Stimulated activated effector memory CD8-positive, alpha-beta T cell treated with anti-CD3 and anti-CD28 coated beads, Interleukin-12 subunit alpha, Interleukin-12 subunit beta, amount 100 ng/mL, for 72 hours (primary cell): ENCODE results near the gene SLC12A7.

Source experiments
- ATAC-seq: fragments of 150-1000 bp; cut with Tn5 transposase; 2 replicates; pipeline ENCODE4 v1.10.0; 2021
- DNase-seq, 2 donors: peaks; one replicate each; pipeline ENCODE4 v3.0.0; 2021 to 2022; ENCODE audit warnings: low spot score in 2 of 2
- H3K27ac Mint-ChIP-seq: one replicate; pipeline ENCODE4 v1.8.0; 2022; ENCODE audit warnings: mild to moderate bottlenecking, mixed read lengths
- H3K36me3 Mint-ChIP-seq: one replicate; pipeline ENCODE4 v1.8.0; 2022; ENCODE audit warnings: mild to moderate bottlenecking, mixed read lengths
- H3K4me1 Mint-ChIP-seq: one replicate; pipeline ENCODE4 v1.8.0; 2022; ENCODE audit warnings: mixed read lengths
- H3K4me3 Mint-ChIP-seq: one replicate; pipeline ENCODE4 v1.8.0; 2022; ENCODE audit warnings: mild to moderate bottlenecking, mixed read lengths
- H3K9me3 Mint-ChIP-seq: one replicate; pipeline ENCODE4 v1.8.0; 2022; ENCODE audit warnings: mixed read lengths

The SLC12A7 gene

GRCh38 chr5:1011741-1012312 is 100.0 kb downstream of the SLC12A7 start:
- H3K4me1 Mint-ChIP-seq, result peaks cover 6% of the 10 kb centered on the region
- no peak overlapping the region for H3K27ac Mint-ChIP-seq
- H3K36me3 Mint-ChIP-seq, result no peaks in the 10 kb centered on the region
- no peak for ATAC-seq
- no peaks in the 10 kb centered on the region for H3K9me3 Mint-ChIP-seq
- H3K4me3 Mint-ChIP-seq, result no peak overlapping the region
- DNase-seq, result no peak

DNA sequence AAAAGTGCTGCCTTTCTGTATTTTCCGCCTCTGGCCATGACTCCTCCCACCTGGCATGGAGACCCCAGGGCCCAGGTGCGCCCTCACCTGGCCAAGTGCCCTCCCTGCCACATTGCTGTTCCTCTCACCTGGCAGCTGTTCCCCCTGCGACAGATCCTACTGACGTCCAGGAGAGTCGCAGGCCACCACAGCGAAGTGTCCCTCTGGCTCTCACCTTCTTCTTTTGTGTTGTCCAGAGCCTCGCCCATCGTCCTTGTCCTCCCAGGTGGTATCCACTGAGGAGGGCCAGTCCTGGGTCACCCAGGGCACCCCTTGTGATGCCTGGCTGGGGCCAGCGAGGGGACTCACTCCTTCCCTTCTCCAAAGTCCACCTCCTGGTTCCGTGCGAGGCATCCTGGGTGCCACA is 100.6 kb downstream of the SLC12A7 start:
- H3K4me1 Mint-ChIP-seq, result peaks cover 6% of the 10 kb centered on the region
- ATAC-seq (no peak), DNase-seq (no peak)
- no peaks in the 10 kb centered on the region for H3K36me3 Mint-ChIP-seq
- no peak overlapping the region for H3K4me3 Mint-ChIP-seq
- no peaks in the 10 kb centered on the region for H3K9me3 Mint-ChIP-seq
- no peak overlapping the region for H3K27ac Mint-ChIP-seq

DNA sequence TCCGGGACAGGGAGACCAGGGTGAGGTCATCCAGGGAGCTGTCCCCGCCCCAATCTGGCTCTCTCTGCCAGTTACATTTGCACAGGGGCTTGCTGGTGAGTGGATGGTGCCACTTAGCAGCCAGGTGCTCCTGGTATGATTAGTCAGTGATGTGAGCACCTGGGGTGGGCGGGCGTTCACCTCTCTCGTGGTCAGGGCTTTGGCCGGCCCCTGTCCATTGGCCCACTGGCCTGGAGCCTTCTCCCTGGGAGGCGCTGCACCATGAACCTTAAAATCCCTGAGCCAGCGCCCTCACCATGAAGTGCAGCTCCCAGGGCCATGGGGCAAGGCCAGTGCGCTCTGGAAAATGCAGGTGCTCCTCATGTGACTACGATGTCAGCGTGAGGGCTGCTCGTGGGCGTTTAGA is 101.2 kb downstream of the SLC12A7 start:
- DNase-seq (no peak), ATAC-seq (no peak)
- Mint-ChIP-seq H3K36me3 (no peaks in the 10 kb centered on the region), H3K4me3 (no peak overlapping the region), H3K9me3 (no peaks in the 10 kb centered on the region), H3K4me1 (peaks cover 11% of the 10 kb centered on the region), H3K27ac (no peak overlapping the region)

- no peaks in the 10 kb centered on the region for H3K9me3 Mint-ChIP-seq
- no peak overlapping the region for H3K27ac Mint-ChIP-seq
- no peak overlapping the region for H3K4me3 Mint-ChIP-seq
- no peak for DNase-seq
- no peaks in the 10 kb centered on the region for H3K36me3 Mint-ChIP-seq
- H3K4me1 Mint-ChIP-seq, result peaks cover 12% of the 10 kb centered on the region
- ATAC-seq, result no peak
Observed at GRCh38 chr5:1010181-1010510, 101.7 kb downstream of the SLC12A7 start.

- Mint-ChIP-seq H3K9me3 (no peaks in the 10 kb centered on the region), H3K27ac (no peak overlapping the region), H3K4me1 (peaks cover 13% of the 10 kb centered on the region), H3K4me3 (no peak overlapping the region), H3K36me3 (no peaks in the 10 kb centered on the region)
- no peak for ATAC-seq
- DNase-seq, result no peak
Observed at GRCh38 chr5:1009359-1010180, 102.3 kb downstream of the SLC12A7 start.

DNA sequence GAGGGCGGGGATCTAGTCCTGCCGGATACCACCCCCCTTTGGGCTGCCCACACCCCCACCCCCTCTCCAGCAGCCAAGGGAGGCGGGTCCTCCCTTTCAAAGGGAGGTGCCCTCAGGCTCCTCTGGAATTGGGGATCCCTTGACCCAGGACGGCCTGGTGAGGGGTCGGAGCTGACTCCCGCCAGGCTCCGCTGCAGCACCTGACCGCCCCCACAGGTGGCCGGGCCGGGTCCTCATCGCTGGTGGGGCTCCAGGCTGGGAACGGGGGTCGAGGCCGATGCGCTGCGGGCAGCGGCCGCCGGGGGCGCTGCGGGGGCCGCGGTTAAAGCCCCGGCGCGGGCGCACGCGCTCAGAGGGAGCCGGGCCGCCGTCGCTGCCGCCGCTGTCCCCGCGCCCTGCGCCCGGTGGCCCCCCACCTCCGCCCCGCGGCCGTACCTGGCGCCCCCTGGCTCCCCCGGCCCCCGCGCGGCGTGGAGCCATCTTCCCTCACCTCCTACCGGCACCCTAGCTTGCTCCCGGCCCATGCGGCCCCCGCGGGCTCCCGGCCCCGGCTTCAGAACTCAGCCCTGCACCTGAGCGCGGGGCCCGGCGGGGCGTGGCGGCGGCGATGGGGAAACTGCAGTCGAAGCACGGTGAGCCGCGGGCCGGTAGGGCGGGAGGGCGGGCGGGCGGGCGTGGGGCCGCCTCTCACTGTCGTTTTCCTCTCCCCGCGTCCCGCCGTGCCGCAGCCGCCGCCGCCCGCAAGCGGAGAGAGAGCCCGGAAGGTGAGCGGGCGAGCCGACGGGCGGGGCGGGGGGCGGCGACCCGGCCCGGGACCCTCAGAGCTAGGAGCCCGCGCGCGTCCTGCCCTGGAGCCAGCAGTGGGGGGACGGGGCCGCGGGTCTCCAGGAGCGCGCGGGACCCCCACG is 103.2 kb downstream of the SLC12A7 start, which contains the start of gene NKD2:
NKD2 (plus strand) TSS at position 352 of the 908 bp plus-strand sequence; CDS start at position 608, 256 bp downstream.
- Mint-ChIP-seq H3K9me3 (no peaks in the 10 kb centered on the region), H3K27ac (no peak within 1 kb of the TSS), H3K4me3 (peak within 1 kb of the TSS; percentile 49), H3K36me3 (no peaks in the 10 kb centered on the region), H3K4me1 (peaks cover 20% of the 10 kb centered on the region)
- ATAC-seq (peak; percentile 42), DNase-seq (peak in 1 of 2 donors; percentile 68)

- DNase-seq (no peak), ATAC-seq (no peak)
- Mint-ChIP-seq H3K4me1 (peaks cover 24% of the 10 kb centered on the region), H3K36me3 (no peaks in the 10 kb centered on the region), H3K9me3 (no peaks in the 10 kb centered on the region), H3K4me3 (peak overlapping the region; percentile 49), H3K27ac (no peak overlapping the region)
Observed at GRCh38 chr5:1007681-1008450, 104.0 kb downstream of the SLC12A7 start.

GRCh38 chr5:1007221-1007680 is 104.6 kb downstream of the SLC12A7 start:
- Mint-ChIP-seq H3K36me3 (no peaks in the 10 kb centered on the region), H3K4me3 (peak overlapping the region; percentile 49), H3K4me1 (peaks cover 24% of the 10 kb centered on the region), H3K27ac (no peak overlapping the region), H3K9me3 (no peaks in the 10 kb centered on the region)
- ATAC-seq (no peak), DNase-seq (no peak)

- DNase-seq (peak in 1 of 2 donors; percentile 43), ATAC-seq (no peak)
- no peak overlapping the region for H3K4me3 Mint-ChIP-seq
- no peak overlapping the region for H3K27ac Mint-ChIP-seq
- peaks cover 28% of the 10 kb centered on the region for H3K4me1 Mint-ChIP-seq
- no peaks in the 10 kb centered on the region for H3K9me3 Mint-ChIP-seq
- H3K36me3 Mint-ChIP-seq, result no peaks in the 10 kb centered on the region
Observed at GRCh38 chr5:1006656-1007071, 105.2 kb downstream of the SLC12A7 start.

DNA sequence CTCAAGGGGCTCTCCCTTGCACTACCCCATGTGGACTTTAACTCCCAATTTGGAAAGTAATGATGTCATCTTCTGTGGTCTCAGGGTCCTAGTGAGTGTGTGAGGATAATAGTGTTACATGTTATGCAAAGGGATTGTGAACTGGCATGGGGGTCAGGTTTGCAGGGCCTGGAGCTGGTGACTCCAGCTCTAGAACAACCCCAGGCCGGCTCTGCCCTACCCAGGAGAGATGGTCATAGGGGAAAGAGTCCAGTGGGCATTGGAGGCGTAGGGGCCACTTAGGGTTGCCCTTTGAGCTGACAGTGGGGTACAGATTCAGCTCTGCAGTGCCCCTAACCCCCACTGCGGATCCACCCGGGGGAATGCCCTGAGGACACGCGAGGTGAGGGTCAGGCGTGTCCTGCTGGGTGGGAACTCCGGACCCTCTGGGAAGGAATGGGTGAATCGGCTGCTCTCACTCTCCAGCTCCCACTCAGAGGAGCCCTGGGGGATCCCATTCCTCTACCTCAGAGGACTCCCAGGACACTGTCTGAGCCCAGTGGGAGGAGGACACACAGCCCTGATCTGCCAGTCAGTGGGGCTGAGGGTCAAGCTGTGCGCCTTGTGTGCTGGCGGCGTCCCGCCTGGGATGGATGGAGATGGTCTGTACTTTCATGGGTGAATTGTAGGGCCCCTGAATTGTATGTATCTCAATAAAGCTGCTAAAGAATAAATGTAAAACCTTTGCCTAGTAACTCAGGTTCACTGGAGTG is 105.8 kb downstream of the SLC12A7 start:
- H3K27ac Mint-ChIP-seq, result no peak overlapping the region
- no peak overlapping the region for H3K4me3 Mint-ChIP-seq
- H3K36me3 Mint-ChIP-seq, result no peaks in the 10 kb centered on the region
- ATAC-seq (no peak), DNase-seq (peak in 1 of 2 donors; percentile 44)
- H3K4me1 Mint-ChIP-seq, result peaks cover 28% of the 10 kb centered on the region
- no peaks in the 10 kb centered on the region for H3K9me3 Mint-ChIP-seq

GRCh38 chr5:1005249-1005851 is 106.5 kb downstream of the SLC12A7 start:
- no peaks in the 10 kb centered on the region for H3K36me3 Mint-ChIP-seq
- no peak for DNase-seq
- no peaks in the 10 kb centered on the region for H3K9me3 Mint-ChIP-seq
- no peak overlapping the region for H3K27ac Mint-ChIP-seq
- no peak overlapping the region for H3K4me3 Mint-ChIP-seq
- ATAC-seq, result no peak
- peaks cover 28% of the 10 kb centered on the region for H3K4me1 Mint-ChIP-seq

DNA sequence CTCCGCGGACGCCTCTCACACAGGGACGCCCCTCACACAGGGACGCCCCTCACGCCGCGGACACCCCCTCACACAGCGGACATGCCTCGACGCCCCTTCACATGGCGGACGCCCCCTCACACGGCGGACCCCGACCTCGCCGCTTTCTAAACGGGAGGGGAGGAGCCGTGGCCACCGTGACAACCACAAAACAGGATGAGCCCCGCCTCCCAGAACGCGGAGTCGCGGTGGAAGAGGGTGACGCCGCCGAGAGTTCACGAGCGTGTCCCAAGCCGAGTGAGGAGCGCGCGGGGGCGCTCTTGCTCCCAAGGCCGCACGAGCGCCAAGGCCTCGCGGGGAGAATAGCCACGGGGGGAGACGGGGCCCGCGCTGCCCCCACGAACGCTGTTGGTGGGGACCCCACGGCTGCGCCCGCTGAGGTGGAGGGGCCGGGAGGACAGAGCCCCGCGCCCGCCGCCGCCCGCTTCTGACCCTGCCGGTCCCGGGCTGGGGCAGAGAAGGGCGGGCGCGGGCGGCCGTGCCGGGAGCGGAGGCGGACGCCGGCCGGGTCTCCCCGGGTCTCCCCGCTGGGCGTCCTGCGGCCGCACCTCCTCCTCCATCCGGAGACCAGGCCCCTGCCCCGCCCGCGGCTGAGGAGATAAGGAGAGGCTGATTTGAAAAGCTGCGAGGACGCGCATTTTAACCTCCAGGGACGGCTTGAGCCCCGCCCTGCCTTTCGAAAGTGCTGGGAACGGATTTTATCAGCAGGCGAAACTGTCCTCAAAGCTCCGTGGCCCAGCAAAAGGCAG is 107.2 kb downstream of the SLC12A7 start:
- Mint-ChIP-seq H3K4me3 (peak overlapping the region; percentile 64), H3K4me1 (peaks cover 28% of the 10 kb centered on the region), H3K36me3 (no peaks in the 10 kb centered on the region), H3K9me3 (no peaks in the 10 kb centered on the region), H3K27ac (no peak overlapping the region)
- ATAC-seq, result peak; percentile 49
- peak in 1 of 2 donors; percentile 50 for DNase-seq

DNA sequence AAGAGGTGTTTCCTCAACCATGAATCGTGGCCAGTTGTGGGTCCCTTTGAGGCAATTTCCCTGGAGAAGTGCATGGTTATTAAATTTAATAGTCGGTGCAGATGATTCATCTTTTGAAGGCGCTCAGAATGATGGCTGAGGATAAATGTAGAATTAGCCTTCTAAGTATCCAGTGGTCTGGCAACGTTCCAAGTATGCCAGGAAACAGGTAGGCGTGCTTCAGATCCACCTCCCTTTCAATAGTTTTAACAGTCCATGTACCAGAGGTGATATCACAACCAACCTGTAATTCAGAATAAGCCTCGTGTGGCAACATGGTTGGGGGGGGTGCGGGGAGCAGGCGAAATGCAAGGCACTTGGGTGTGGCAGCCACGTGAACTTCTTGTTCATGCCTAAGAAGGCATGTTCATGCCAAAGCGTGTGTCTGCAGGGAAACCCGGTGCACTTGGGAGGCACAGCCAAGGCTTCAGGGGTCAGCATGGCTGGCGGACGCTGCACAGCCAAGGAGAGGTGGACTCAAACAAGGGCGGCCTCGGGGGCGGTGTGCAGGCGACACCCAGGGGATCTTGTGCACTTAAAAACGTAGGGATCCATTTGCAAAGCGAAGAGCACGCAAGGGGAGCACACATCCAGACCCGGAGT is 108.4 kb downstream of the SLC12A7 start:
- Mint-ChIP-seq H3K27ac (no peak overlapping the region), H3K36me3 (no peaks in the 10 kb centered on the region), H3K9me3 (no peaks in the 10 kb centered on the region), H3K4me1 (peaks cover 28% of the 10 kb centered on the region), H3K4me3 (peak overlapping the region; percentile 64)
- ATAC-seq, result no peak
- DNase-seq, result peak in 1 of 2 donors; percentile 47
